Prostate gland (tissue), 2 donors: Measurements from ENCODE around the gene RAB3IP.

ENCODE experiments used
- CTCF ChIP-seq, 4 experiments: fragments of 200-600 bp in 2 of 4; fragments of 450-650 bp in 2 of 4; sonication (generic) in 2 of 4; IDR thresholded peaks; 1 replicate in 3 of 4; 2 replicates in 1 of 4; pipeline ENCODE4 v1.5.1; 2016 to 2019; ENCODE audit warnings: antibody characterized with exemption in 4 of 4, mild to moderate bottlenecking in 2 of 4, moderate library complexity in 2 of 4
- POLR2A ChIP-seq: fragments of 450-650 bp; IDR thresholded peaks from one replicate; pipeline ENCODE4 v1.6.1; 2016; ENCODE audit warnings: antibody characterized with exemption, mild to moderate bottlenecking

GRCh38 chr12:69766260-69766659, 27.6 kb downstream of the RAB3IP start:
- TF ChIP-seq POLR2A (no peak), CTCF (IDR thresholded peaks at IDR 0.05) (no peak)
